GM12878 (cell line): ENCODE measurements around the gene MCUB. TPM values are rescaled to one million over a fixed set of nuclear protein-coding genes. Genes with fewer than 3 reads are reported as not detected.

Experiments
- ATAC-seq: fragments of 200-7000 bp; cut with Tn5 transposase; 3 replicates; pipeline ENCODE4 v1.9.1; 2020; ENCODE audit warnings: mild to moderate bottlenecking, moderate library complexity
- BruUV-seq: library from RNA; stranded (reverse); fragments of 400-500 nt; replicated peaks from 2 replicates; lab custom pipeline; 2021; lab: Mats Ljungman, UMichigan
- CTCF ChIA-PET: fragments of 300-600 bp; sonication (Branson Sonifier 250); formaldehyde crosslinking; extraction: SDS; loops from one replicate; lab custom pipeline; 2021; ENCODE audit warnings: inconsistent platforms; lab: Yijun Ruan, JAX
- POLR2A ChIA-PET: fragments of 350-600 bp; formaldehyde crosslinking; extraction: SDS; loops from one replicate; lab custom pipeline; 2021; ENCODE audit warnings: inconsistent platforms; lab: Charles Lee
- RAD21 ChIA-PET: fragments of 300-600 bp; sonication (Branson Sonifier 250); formaldehyde crosslinking; loops from one replicate; lab custom pipeline; 2023; ENCODE audit warnings: antibody characterized with exemption; ENCODE audit not compliant: unreplicated experiment; lab: Charles Lee
- SMC1A ChIA-PET: fragments of 300-600 bp; sonication (Branson Sonifier 250); formaldehyde crosslinking; loops from one replicate; lab custom pipeline; 2023; ENCODE audit not compliant: unreplicated experiment, uncharacterized antibody; lab: Charles Lee
- DNase-seq: peaks from one replicate; pipeline ENCODE4 v3.0.0-alpha.2; 2011; ENCODE audit warnings: low read depth, low spot score
- FAIRE-seq: peaks from 3 replicates; lab custom pipeline; 2011; peaks lifted over from hg19 to GRCh38; lab: Jason Lieb, UNC
- H2AFZ ChIP-seq: 2 replicates; pipeline ENCODE4 v1.6.0; 2011; ENCODE audit warnings: low read depth, low read length, control low read depth; ENCODE audit not compliant: control insufficient read depth
- H3K27ac ChIP-seq: 2 replicates; pipeline ENCODE4 v1.5.1; 2011; ENCODE audit warnings: control low read depth; ENCODE audit not compliant: control insufficient read depth, insufficient read depth
- H3K27me3 ChIP-seq, 2 experiments: replicated peaks in 1 of 2; 2 replicates each; pipeline versions ENCODE4 v1.6.0 to v1.6.1; 2011; ENCODE audit warnings: low read length in 1 of 2; ENCODE audit not compliant: control insufficient read depth in 2 of 2, insufficient read depth in 2 of 2
- H3K36me3 ChIP-seq, 2 experiments: 2 replicates each; pipeline ENCODE4 v1.5.1; 2011; ENCODE audit warnings: low read length in 1 of 2; ENCODE audit not compliant: control insufficient read depth in 2 of 2, insufficient read depth in 2 of 2
- H3K4me1 ChIP-seq: 2 replicates; pipeline ENCODE4 v1.6.1; 2011; ENCODE audit warnings: mild to moderate bottlenecking, low read length, moderate library complexity, mixed read lengths; ENCODE audit not compliant: control insufficient read depth, insufficient read depth
- H3K4me2 ChIP-seq: 2 replicates; pipeline ENCODE4 v1.6.0; 2011; ENCODE audit warnings: control low read depth; ENCODE audit not compliant: control insufficient read depth, insufficient read depth
- H3K4me3 ChIP-seq: fragments of 200-600 bp; sonication (generic); 2 replicates; pipeline ENCODE4 v1.5.1; 2016
- H3K79me2 ChIP-seq: 2 replicates; pipeline ENCODE4 v1.6.0; 2011; ENCODE audit warnings: low read length; ENCODE audit not compliant: control insufficient read depth, insufficient read depth
- H3K9ac ChIP-seq: 2 replicates; pipeline ENCODE4 v1.8.0; 2011; ENCODE audit warnings: low read length, control low read depth, mixed read lengths; ENCODE audit not compliant: control insufficient read depth, insufficient read depth
- H3K9me3 ChIP-seq: replicated peaks from 3 replicates; pipeline ENCODE4 v1.5.1; 2011; ENCODE audit warnings: mild to moderate bottlenecking, low read length; ENCODE audit not compliant: control insufficient read depth, insufficient read depth
- H4K20me1 ChIP-seq: 2 replicates; pipeline ENCODE4 v1.6.0; 2011; ENCODE audit not compliant: control insufficient read depth, insufficient read depth
- ATF7 ChIP-seq: fragments of 450-650 bp; IDR thresholded peaks from 2 replicates; pipeline ENCODE4 v1.6.1; 2016; ENCODE audit warnings: low read depth, mild to moderate bottlenecking
- CREM ChIP-seq: IDR thresholded peaks from 2 replicates; pipeline ENCODE4 v1.6.1; 2014; ENCODE audit warnings: antibody characterized with exemption, low read depth
- E2F8 ChIP-seq: fragments of 450-650 bp; IDR thresholded peaks from 2 replicates; pipeline ENCODE4 v1.6.1; 2018; ENCODE audit warnings: mild to moderate bottlenecking, low read depth, moderate library complexity; ENCODE audit not compliant: partially characterized antibody
- EGR1 ChIP-seq, 2 experiments: IDR thresholded peaks; 1 replicate in 1 of 2; 2 replicates in 1 of 2; pipeline ENCODE4 v1.6.1; 2011 to 2012; ENCODE audit warnings: low read depth in 2 of 2, low read length in 2 of 2, borderline replicate concordance in 1 of 2, mild to moderate bottlenecking in 1 of 2, moderate library complexity in 1 of 2
- ELK1 ChIP-seq: IDR thresholded peaks from 2 replicates; pipeline ENCODE4 v1.6.1; 2012; ENCODE audit warnings: low read depth, low read length, improper control_type of control experiment
- FOXM1 ChIP-seq: IDR thresholded peaks from 2 replicates; pipeline ENCODE4 v1.6.1; 2012; ENCODE audit warnings: low read depth, mild to moderate bottlenecking, inconsistent platforms, low read length, moderate library complexity
- LARP7 ChIP-seq: fragments of 450-650 bp; IDR thresholded peaks from 2 replicates; pipeline ENCODE4 v1.6.1; 2017; ENCODE audit warnings: mild to moderate bottlenecking
- MXI1 ChIP-seq: fragments of 150-350 bp; IDR thresholded peaks from 2 replicates; pipeline ENCODE4 v1.6.1; 2011; ENCODE audit warnings: low read depth, mild to moderate bottlenecking, inconsistent platforms, low read length, improper control_type of control experiment
- NBN ChIP-seq: fragments of 450-650 bp; IDR thresholded peaks from 2 replicates; pipeline ENCODE4 v1.6.1; 2016
- PAX8 ChIP-seq: fragments of 450-650 bp; IDR thresholded peaks from 2 replicates; pipeline ENCODE4 v1.6.1; 2017; ENCODE audit warnings: mild to moderate bottlenecking, moderate library complexity
- POU2F2 ChIP-seq: IDR thresholded peaks from 3 replicates; pipeline ENCODE4 v1.6.1; 2011; ENCODE audit warnings: low read depth, mild to moderate bottlenecking, low read length, borderline replicate concordance
- SMAD5 ChIP-seq: IDR thresholded peaks from 2 replicates; pipeline ENCODE4 v1.6.1; 2016; ENCODE audit warnings: antibody characterized with exemption, low read depth
- SMARCA5 ChIP-seq: fragments of 450-650 bp; IDR thresholded peaks from 2 replicates; pipeline ENCODE4 v1.6.1; 2017; ENCODE audit warnings: mild to moderate bottlenecking
- SP1 ChIP-seq: IDR thresholded peaks from one replicate; pipeline ENCODE4 v1.6.1; 2011; ENCODE audit warnings: low read depth, low read length
- TCF3 ChIP-seq: IDR thresholded peaks from 2 replicates; pipeline ENCODE4 v1.6.1; 2012; ENCODE audit warnings: low read depth, mild to moderate bottlenecking, low read length, borderline replicate concordance; ENCODE audit not compliant: insufficient read depth
- ZSCAN29 ChIP-seq: fragments of 450-650 bp; IDR thresholded peaks from 2 replicates; pipeline ENCODE4 v1.6.1; 2017; ENCODE audit warnings: mild to moderate bottlenecking, moderate library complexity
- WGBS: methylation state at CpG from one replicate; pipeline ENCODE4 v1.1.6; 2016; ENCODE audit warnings: low lambda C conversion rate; ENCODE audit not compliant: insufficient replicate concordance, insufficient coverage; ENCODE audit errors: missing lambda C conversion rate; 5-methylcytosine and 5-hydroxymethylcytosine counted together
- in situ Hi-C: fragments of 300-500 bp; cut with MboI; formaldehyde crosslinking; loops from 9 replicates; pipeline ENCODE4 v1.14.3; 2018; ENCODE audit warnings: mixed read lengths
- intact Hi-C: fragments of 100-400 bp; cut with micrococcal nuclease; formaldehyde crosslinking; loops from one replicate; pipeline ENCODE4 v1.14.2; 2022; ENCODE audit not compliant: unreplicated experiment
- polyA plus RNA-seq, 11 experiments: library from polyadenylated mRNA; depleted of rRNA in 4 of 11; unstranded in 6 of 11; stranded (reverse) in 5 of 11; fragments of >200 nt; fragmentation: Nextera tagmentation in 4 of 11; fragmentation: Illumina TruSeq in 1 of 11; extraction: Ambion mirVana in 4 of 11; extraction: Trizol in 1 of 11; gene quantifications; 1 replicate in 1 of 11; 2 replicates in 10 of 11; pipeline versions ENCODE4 v1.2.1 to v1.2.3, GENCODE V29; 2011 to 2016; ENCODE audit warnings: inconsistent platforms in 2 of 11, missing spikeins in 2 of 11, low read depth in 1 of 11
- total RNA-seq, 4 experiments: library from RNA; depleted of rRNA in 3 of 4; stranded (reverse); fragments of >200 nt in 3 of 4; fragmentation: Illumina TruSeq in 1 of 4; extraction: Trizol in 1 of 4; gene quantifications; 2 replicates each; pipeline versions ENCODE4 v1.2.1 to v1.2.3, GENCODE V29; 2013 to 2021

MCUB gene
- total and polyA plus RNA-seq, 10 of the 15 experiments (the other 5 are each of a cell fraction or from before 2014, with no cell fraction given), result 4.7 to 63.7 (median 39.4) TPM

- intact Hi-C loops, result loop anchor here (2.0 kb wide), 1 partner anchor 85 kb away; the partner anchor contains the start of gene GAR1
- H4K20me1 ChIP-seq, result no peaks in the 10 kb centered on the region
- H3K27ac ChIP-seq, result peak within 1 kb of the TSS; percentile 64
- BruUV-seq, result no TSS peak
- H3K9ac ChIP-seq, result peak within 1 kb of the TSS; percentile 87
- CTCF ChIA-PET, result interaction anchor here (0.7 to 1.7 kb wide), 6 partner anchors 27 to 297 kb away, joined by 3 to 7 read pairs (median 5); partner anchors contain the start of gene CASP6
- H3K4me3 ChIP-seq, result peak within 1 kb of the TSS; percentile 91
- peak within 1 kb of the TSS; percentile 99 for H3K4me2 ChIP-seq
- peaks cover 5% of the 10 kb centered on the region for H3K79me2 ChIP-seq
- H3K36me3 ChIP-seq, result no peaks in the 10 kb centered on the region
- FAIRE-seq, result no peak
- no peaks in the 10 kb centered on the region for H3K9me3 ChIP-seq
- no peaks in the 10 kb centered on the region for H3K4me1 ChIP-seq
- in situ Hi-C loops, result no loop called here
- 1% methylated on average over 57 of the region's 83 CpGs for WGBS
- peak; percentile 16 for DNase-seq
- SMC1A ChIA-PET, result interaction anchor here (0.9 to 2.7 kb wide), 8 partner anchors 11 to 303 kb away, joined by 3 to 27 read pairs (median 6); partner anchors contain the start of genes CASP6 and MCUB
- no peaks in the 10 kb centered on the region for H3K27me3 ChIP-seq
- RAD21 ChIA-PET, result interaction anchor here (0.7 to 1.4 kb wide), 7 partner anchors 17 to 303 kb away, joined by 3 to 6 read pairs (median 4); partner anchors contain the start of genes CASP6, CFI and MCUB
- peak within 1 kb of the TSS; percentile 99 for H2AFZ ChIP-seq
- peak; percentile 93 for ATAC-seq
- POLR2A ChIA-PET, result interaction anchor here (0.6 to 2.1 kb wide), 6 partner anchors 26 to 448 kb away, joined by 3 to 13 read pairs (median 8); partner anchors contain the start of genes CASP6, GAR1 and MCUB
- TF ChIP-seq MXI1 (peak; percentile 43), E2F8 (no peak), PAX8 (no peak), ZSCAN29 (no peak), TCF3 (no peak), POU2F2 (no peak), NBN (peak; percentile 31; the same call in 1 of the 2 replicates), SMARCA5 (no peak; the same call in 1 of the 2 replicates), ATF7 (no peak), EGR1 (IDR thresholded peaks at IDR 0.05; ENCODE audit: borderline replicate concordance in 1 of 2, low read depth in 2 of 2, low read length in 2 of 2) (no peak), SP1 (no peak), FOXM1 (no peak), CREM (no peak), ELK1 (no peak), SMAD5 (no peak), LARP7 (peak; percentile 67)
Observed at GRCh38 chr4:109729718-109730618, 169.9 kb downstream of the MCUB start, which contains the start of gene PLA2G12A. TSS of gene PLA2G12A (minus strand) at chr4:109730070. CDS start at chr4:109729809, 261 bp downstream.
